Liver (tissue), 9 donors: Measurements from ENCODE around the gene PCYT2. TPM values are rescaled to one million over a fixed set of nuclear protein-coding genes. Genes with fewer than 3 reads are reported as not detected.

Experiments
- DNase-seq: peaks from one replicate; pipeline ENCODE4 v3.0.0-alpha.2; 2017; ENCODE audit warnings: low spot score
- H3K27ac ChIP-seq, 2 donors: one replicate each; pipeline ENCODE4 v1.7.0; 2013; ENCODE audit warnings: inconsistent platforms in 2 of 2, low read length in 2 of 2, control low read depth in 1 of 2, low read depth in 1 of 2, mild to moderate bottlenecking in 1 of 2
- H3K27me3 ChIP-seq, 4 donors: one replicate each; pipeline versions ENCODE4 v1.6.1 to v1.7.0; 2013; ENCODE audit warnings: low read length in 3 of 4, inconsistent platforms in 1 of 4, mild to moderate bottlenecking in 1 of 4, moderate library complexity in 1 of 4; ENCODE audit not compliant: control insufficient read depth in 4 of 4, insufficient read depth in 4 of 4
- H3K36me3 ChIP-seq, 4 donors: one replicate each; pipeline versions ENCODE4 v1.6.1 to v1.7.0; 2013; ENCODE audit warnings: low read length in 3 of 4, mild to moderate bottlenecking in 3 of 4, low read depth in 1 of 4, moderate library complexity in 1 of 4; ENCODE audit not compliant: control insufficient read depth in 4 of 4, insufficient read depth in 3 of 4
- H3K4me1 ChIP-seq, 4 donors: one replicate each; pipeline versions ENCODE4 v1.6.1 to v1.7.0; 2013; ENCODE audit warnings: low read length in 3 of 4, mild to moderate bottlenecking in 3 of 4, moderate library complexity in 1 of 4; ENCODE audit not compliant: control insufficient read depth in 4 of 4, insufficient read depth in 4 of 4
- H3K4me3 ChIP-seq, 3 donors: one replicate each; pipeline versions ENCODE4 v1.6.1 to v1.7.0; 2013; ENCODE audit warnings: low read length in 3 of 3, control low read depth in 1 of 3, low read depth in 1 of 3, mild to moderate bottlenecking in 1 of 3
- H3K9ac ChIP-seq, 2 donors: one replicate each; pipeline ENCODE4 v1.7.0; 2013; ENCODE audit warnings: low read length in 2 of 2, mild to moderate bottlenecking in 2 of 2, moderate library complexity in 2 of 2, control low read depth in 1 of 2, low read depth in 1 of 2
- H3K9me3 ChIP-seq, 4 donors: one replicate each; pipeline versions ENCODE4 v1.6.1 to v1.7.0; 2013; ENCODE audit warnings: low read length in 3 of 4; ENCODE audit not compliant: control insufficient read depth in 4 of 4
- CTCF ChIP-seq: fragments of 150-350 bp; IDR thresholded peaks from 2 replicates; pipeline ENCODE4 v1.5.1; 2017; ENCODE audit warnings: improper control_type of control experiment, low read depth, low read length; ENCODE audit not compliant: missing input control
- EGR1 ChIP-seq, 2 donors: IDR thresholded peaks; 2 replicates each; pipeline ENCODE4 v1.6.1; 2016 to 2018; ENCODE audit warnings: antibody characterized with exemption in 2 of 2, low read depth in 2 of 2
- FOXA2 ChIP-seq: IDR thresholded peaks from 2 replicates; pipeline ENCODE4 v1.6.1; 2016; ENCODE audit warnings: antibody characterized with exemption
- GABPA ChIP-seq, 2 donors: IDR thresholded peaks in 1 of 2; conservative IDR thresholded peaks in 1 of 2; 2 replicates each; pipeline ENCODE4 v1.6.1; 2016; ENCODE audit warnings: antibody characterized with exemption in 2 of 2, mild to moderate bottlenecking in 1 of 2, moderate library complexity in 1 of 2
- HNF4A ChIP-seq, 2 donors: conservative IDR thresholded peaks; 2 replicates each; pipeline ENCODE4 v1.6.1; 2016; ENCODE audit warnings: antibody characterized with exemption in 2 of 2, mild to moderate bottlenecking in 2 of 2
- HNF4G ChIP-seq: IDR thresholded peaks from 2 replicates; pipeline ENCODE4 v1.6.1; 2016; ENCODE audit warnings: antibody characterized with exemption
- JUND ChIP-seq, 2 donors: IDR thresholded peaks; 2 replicates each; pipeline ENCODE4 v1.6.1; 2016; ENCODE audit warnings: antibody characterized with exemption in 2 of 2
- MAX ChIP-seq: IDR thresholded peaks from 2 replicates; pipeline ENCODE4 v1.6.1; 2016; ENCODE audit warnings: antibody characterized with exemption
- RXRA ChIP-seq, 2 donors: IDR thresholded peaks; 2 replicates each; pipeline ENCODE4 v1.6.1; 2017 to 2018; ENCODE audit warnings: antibody characterized with exemption in 2 of 2, mild to moderate bottlenecking in 1 of 2
- SP1 ChIP-seq: IDR thresholded peaks from 2 replicates; pipeline ENCODE4 v1.6.1; 2018; ENCODE audit warnings: antibody characterized with exemption, mild to moderate bottlenecking
- YY1 ChIP-seq: IDR thresholded peaks from 2 replicates; pipeline ENCODE4 v1.6.1; 2016; ENCODE audit warnings: antibody characterized with exemption, mild to moderate bottlenecking
- WGBS: extraction: QIAGEN DNeasy Blood & Tissue Kit; methylation state at CpG from one replicate; pipeline ENCODE4 v1.1.7; 2013; 5-methylcytosine and 5-hydroxymethylcytosine counted together
- polyA plus RNA-seq, 2 donors: library from polyadenylated mRNA; stranded (reverse) in 1 of 2; unstranded in 1 of 2; fragments of 200-250 nt in 1 of 2; fragments of >200 nt in 1 of 2; fragmentation: Nextera tagmentation in 1 of 2; extraction: Ambion mirVana in 1 of 2; gene quantifications; one replicate each; pipeline versions ENCODE4 v1.2.1 to v1.2.3, GENCODE V29; 2013 to 2015
- total RNA-seq, 2 donors: library from RNA; depleted of rRNA; stranded (reverse); fragments of >200 nt; gene quantifications; one replicate each; pipeline ENCODE4 v1.2.3, GENCODE V29; 2014
- TF ChIP-seq, protein P1 (sequence below): IDR thresholded peaks from 2 replicates; pipeline ENCODE4 v1.6.1; 2016; ENCODE audit warnings: antibody characterized with exemption, mild to moderate bottlenecking
- TF ChIP-seq, protein P2 (sequence below): IDR thresholded peaks from 2 replicates; pipeline ENCODE4 v1.6.1; 2016; ENCODE audit warnings: antibody characterized with exemption
- donor health status: healthy.
- donor health status: healthy.
- donor health status: healthy.
- donor health status: healthy.
- donor health status: healthy.

PCYT2 gene
- total and polyA plus RNA-seq, 4 donors, result 63.9 to 101 (median 88.4) TPM

- H3K36me3 ChIP-seq, result peaks cover 0 to 7% (median 4%) of the 10 kb centered on the region in 4 donors
- 19% methylated on average over 32 of the region's 32 CpGs for WGBS
Measured at GRCh38 chr17:81923302-81924260, 12.4 kb upstream of the PCYT2 start.

GRCh38 chr17:81922566-81923301 is 11.5 kb upstream of the PCYT2 start:
- H3K9me3 ChIP-seq, result no peaks in the 10 kb centered on the region
- 85% methylated on average over 58 of the region's 58 CpGs for WGBS
- peak overlapping the region in 1 of 3 donors; percentile 40 for H3K4me3 ChIP-seq
- H3K27ac ChIP-seq, result no peak overlapping the region
- DNase-seq, result no peak
- H3K9ac ChIP-seq, result no peak overlapping the region
- H3K4me1 ChIP-seq, result peaks cover 30 to 64% (median 48%) of the 10 kb centered on the region in 4 donors
- TF ChIP-seq JUND (IDR thresholded peaks at IDR 0.05) (no peak), EGR1 (IDR thresholded peaks at IDR 0.05; ENCODE audit: low read depth in 2 of 2) (no peak)
- no peaks in the 10 kb centered on the region for H3K27me3 ChIP-seq
- peaks cover 0 to 7% (median 4%) of the 10 kb centered on the region in 4 donors for H3K36me3 ChIP-seq

More at GRCh38 chr17:81923302-81924260, 12.4 kb upstream of the PCYT2 start:
- H3K27ac ChIP-seq, result peak overlapping the region; percentile 71
- no peaks in the 10 kb centered on the region for H3K9me3 ChIP-seq
- no peaks in the 10 kb centered on the region for H3K27me3 ChIP-seq
- H3K4me3 ChIP-seq, result peak overlapping the region in 2 of 3 donors; percentile 39 to 40
- peaks cover 34 to 67% (median 51%) of the 10 kb centered on the region in 4 donors for H3K4me1 ChIP-seq
- DNase-seq, result peak; percentile 91
- peak in 1 of 2 donors; percentile 27 for TF ChIP-seq RXRA (IDR thresholded peaks at IDR 0.05)
- TF ChIP-seq SP1, result no peak
- TF ChIP-seq YY1, result peak; percentile 13
- peak overlapping the region in 1 of 2 donors; percentile 35 for H3K9ac ChIP-seq

DNA sequence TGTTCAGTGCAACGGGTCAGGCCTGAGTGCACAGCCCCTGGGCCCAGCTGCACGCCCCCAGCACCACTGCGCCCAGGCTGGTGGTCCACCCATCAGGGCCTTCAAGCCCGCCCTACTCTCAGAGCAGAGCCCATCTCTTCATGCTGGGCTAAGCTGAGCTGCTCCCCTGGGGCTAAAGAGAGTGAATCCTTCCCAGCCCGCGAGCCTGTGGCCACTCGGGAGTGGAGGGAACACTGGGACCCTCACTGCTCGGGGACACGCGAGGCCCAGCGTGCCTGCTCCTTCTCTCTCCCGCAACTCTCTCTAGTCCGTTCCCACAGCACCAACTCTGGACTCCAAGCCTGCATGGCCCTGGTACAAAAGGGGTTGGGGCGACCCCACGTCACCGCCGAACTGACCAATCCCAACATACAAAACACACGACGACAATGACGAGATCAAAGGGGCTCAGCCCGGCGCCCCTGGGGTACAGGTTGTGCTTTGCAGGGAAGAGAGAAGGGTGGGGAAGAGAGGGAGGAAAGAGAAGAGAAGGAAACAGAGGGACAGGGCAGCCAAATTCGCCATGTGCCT is 10.9 kb upstream of the PCYT2 start:
- peaks cover 32 to 70% (median 52%) of the 10 kb centered on the region in 4 donors for H3K4me1 ChIP-seq
- H3K9me3 ChIP-seq, result no peaks in the 10 kb centered on the region
- peaks cover 0 to 7% (median 4%) of the 10 kb centered on the region in 4 donors for H3K36me3 ChIP-seq
- TF ChIP-seq HNF4G, result no peak
- no peak for TF ChIP-seq GABPA (IDR thresholded peaks at IDR 0.05 in 1 of 2, conservative IDR thresholded peaks at IDR 0.05 in 1 of 2)
- no peak for TF ChIP-seq HNF4A (conservative IDR thresholded peaks at IDR 0.05)
- TF ChIP-seq JUND (IDR thresholded peaks at IDR 0.05), result no peak
- TF ChIP-seq RXRA (IDR thresholded peaks at IDR 0.05), result no peak
- no peak for TF ChIP-seq SP1
- TF ChIP-seq, protein P1, sequence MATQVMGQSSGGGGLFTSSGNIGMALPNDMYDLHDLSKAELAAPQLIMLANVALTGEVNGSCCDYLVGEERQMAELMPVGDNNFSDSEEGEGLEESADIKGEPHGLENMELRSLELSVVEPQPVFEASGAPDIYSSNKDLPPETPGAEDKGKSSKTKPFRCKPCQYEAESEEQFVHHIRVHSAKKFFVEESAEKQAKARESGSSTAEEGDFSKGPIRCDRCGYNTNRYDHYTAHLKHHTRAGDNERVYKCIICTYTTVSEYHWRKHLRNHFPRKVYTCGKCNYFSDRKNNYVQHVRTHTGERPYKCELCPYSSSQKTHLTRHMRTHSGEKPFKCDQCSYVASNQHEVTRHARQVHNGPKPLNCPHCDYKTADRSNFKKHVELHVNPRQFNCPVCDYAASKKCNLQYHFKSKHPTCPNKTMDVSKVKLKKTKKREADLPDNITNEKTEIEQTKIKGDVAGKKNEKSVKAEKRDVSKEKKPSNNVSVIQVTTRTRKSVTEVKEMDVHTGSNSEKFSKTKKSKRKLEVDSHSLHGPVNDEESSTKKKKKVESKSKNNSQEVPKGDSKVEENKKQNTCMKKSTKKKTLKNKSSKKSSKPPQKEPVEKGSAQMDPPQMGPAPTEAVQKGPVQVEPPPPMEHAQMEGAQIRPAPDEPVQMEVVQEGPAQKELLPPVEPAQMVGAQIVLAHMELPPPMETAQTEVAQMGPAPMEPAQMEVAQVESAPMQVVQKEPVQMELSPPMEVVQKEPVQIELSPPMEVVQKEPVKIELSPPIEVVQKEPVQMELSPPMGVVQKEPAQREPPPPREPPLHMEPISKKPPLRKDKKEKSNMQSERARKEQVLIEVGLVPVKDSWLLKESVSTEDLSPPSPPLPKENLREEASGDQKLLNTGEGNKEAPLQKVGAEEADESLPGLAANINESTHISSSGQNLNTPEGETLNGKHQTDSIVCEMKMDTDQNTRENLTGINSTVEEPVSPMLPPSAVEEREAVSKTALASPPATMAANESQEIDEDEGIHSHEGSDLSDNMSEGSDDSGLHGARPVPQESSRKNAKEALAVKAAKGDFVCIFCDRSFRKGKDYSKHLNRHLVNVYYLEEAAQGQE, result no peak
- no peak for TF ChIP-seq CTCF
- no peak for TF ChIP-seq MAX
- no peak for TF ChIP-seq FOXA2
- TF ChIP-seq, protein P2, sequence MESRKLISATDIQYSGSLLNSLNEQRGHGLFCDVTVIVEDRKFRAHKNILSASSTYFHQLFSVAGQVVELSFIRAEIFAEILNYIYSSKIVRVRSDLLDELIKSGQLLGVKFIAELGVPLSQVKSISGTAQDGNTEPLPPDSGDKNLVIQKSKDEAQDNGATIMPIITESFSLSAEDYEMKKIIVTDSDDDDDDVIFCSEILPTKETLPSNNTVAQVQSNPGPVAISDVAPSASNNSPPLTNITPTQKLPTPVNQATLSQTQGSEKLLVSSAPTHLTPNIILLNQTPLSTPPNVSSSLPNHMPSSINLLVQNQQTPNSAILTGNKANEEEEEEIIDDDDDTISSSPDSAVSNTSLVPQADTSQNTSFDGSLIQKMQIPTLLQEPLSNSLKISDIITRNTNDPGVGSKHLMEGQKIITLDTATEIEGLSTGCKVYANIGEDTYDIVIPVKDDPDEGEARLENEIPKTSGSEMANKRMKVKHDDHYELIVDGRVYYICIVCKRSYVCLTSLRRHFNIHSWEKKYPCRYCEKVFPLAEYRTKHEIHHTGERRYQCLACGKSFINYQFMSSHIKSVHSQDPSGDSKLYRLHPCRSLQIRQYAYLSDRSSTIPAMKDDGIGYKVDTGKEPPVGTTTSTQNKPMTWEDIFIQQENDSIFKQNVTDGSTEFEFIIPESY, result no peak
- peak overlapping the region in 1 of 3 donors; percentile 10 for H3K4me3 ChIP-seq
- no peak for DNase-seq
- no peak overlapping the region for H3K9ac ChIP-seq
- no peaks in the 10 kb centered on the region for H3K27me3 ChIP-seq
- 94% methylated on average over 23 of the region's 23 CpGs for WGBS
- no peak overlapping the region for H3K27ac ChIP-seq
